SH-SY5Y (cell line): ENCODE results near the gene MCIDAS.

Experiments used
- GATA2 ChIP-seq: IDR thresholded peaks from 2 replicates; pipeline ENCODE4 v1.6.1; 2011; ENCODE audit warnings: mild to moderate bottlenecking, low read depth, low read length
- GATA3 ChIP-seq: IDR thresholded peaks from 2 replicates; pipeline ENCODE4 v1.6.1; 2011; ENCODE audit warnings: low read depth, mild to moderate bottlenecking, low read length, moderate library complexity

- no peak for TF ChIP-seq GATA2
- TF ChIP-seq GATA3 = no peak
Measured at GRCh38 chr5:55234121-55234700, 7.1 kb upstream of the MCIDAS start.
